HG03175 (cell line): ENCODE measurements around the gene GNAQ.

Experiments used
- ATAC-seq: cut with Tn5 transposase; IDR thresholded peaks from one replicate; pipeline ENCODE4 v1.9.1; 2021; ENCODE audit warnings: mild to moderate bottlenecking, moderate library complexity; ENCODE audit not compliant: unreplicated experiment

Gene GNAQ

GRCh38 chr9:77910194-77910621 is 121.4 kb downstream of the GNAQ start:
- ATAC-seq, result no peak

DNA sequence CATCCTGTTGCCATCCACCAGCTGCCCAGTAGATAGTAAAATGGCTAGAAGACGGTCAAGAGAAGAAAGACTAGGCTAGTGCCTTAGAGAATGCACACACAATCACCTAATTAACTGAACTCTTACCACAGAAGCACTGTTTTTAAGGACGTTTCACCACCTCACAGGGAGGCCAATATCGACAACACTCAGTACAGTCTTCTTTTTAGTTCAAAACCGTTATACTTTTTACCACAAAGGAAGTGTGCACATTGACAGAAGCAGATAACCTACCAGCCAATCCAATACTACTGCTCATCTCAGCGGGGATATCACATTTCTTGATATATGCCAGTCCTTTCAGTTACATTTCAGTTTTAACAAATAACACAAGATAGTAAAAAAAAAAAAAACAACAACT is 122.3 kb downstream of the GNAQ start:
- ATAC-seq, result no peak

DNA sequence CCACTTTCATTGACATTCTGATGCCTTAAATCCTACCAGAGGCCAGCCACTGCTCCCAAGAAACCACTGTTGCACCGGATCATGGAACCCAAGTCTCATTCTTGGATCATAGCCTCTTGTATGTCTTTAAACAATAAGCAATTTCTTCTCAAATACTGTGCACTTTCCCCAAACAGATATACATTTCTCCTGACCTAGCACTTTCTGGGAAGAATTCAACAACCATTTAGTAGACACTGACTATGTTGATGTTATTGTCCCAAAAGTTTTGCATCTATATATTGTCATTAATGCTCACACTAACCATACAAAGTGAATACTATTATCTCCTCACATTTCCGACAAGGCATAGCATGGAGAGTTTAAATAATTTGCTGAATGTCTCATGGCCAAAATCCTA is 123.3 kb downstream of the GNAQ start:
- no peak for ATAC-seq

GRCh38 chr9:77907585-77907984 is 124.0 kb downstream of the GNAQ start:
- no peak for ATAC-seq

DNA sequence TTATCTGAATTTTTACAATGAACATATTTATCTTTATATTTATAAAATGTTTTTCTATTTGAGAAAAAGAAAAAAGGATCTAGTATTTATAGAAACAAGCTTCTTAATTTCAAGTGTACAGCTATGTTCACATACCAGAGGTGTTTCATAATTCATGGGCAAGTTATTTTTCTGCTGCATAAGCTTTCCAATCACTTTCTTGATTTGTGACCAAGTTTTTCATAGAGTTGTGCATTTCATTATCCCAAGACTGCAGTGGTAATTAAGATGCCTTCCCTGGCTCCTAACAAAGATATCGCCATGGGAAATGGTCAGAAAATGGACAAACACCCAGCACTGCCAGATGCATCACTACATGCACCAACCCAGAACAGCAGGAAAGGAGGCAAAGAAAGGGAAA is 124.6 kb downstream of the GNAQ start:
- no peak for ATAC-seq

GRCh38 chr9:77903666-77904285 is 127.8 kb downstream of the GNAQ start:
- ATAC-seq, result no peak

GRCh38 chr9:77901771-77902170 is 129.8 kb downstream of the GNAQ start:
- no peak for ATAC-seq

DNA sequence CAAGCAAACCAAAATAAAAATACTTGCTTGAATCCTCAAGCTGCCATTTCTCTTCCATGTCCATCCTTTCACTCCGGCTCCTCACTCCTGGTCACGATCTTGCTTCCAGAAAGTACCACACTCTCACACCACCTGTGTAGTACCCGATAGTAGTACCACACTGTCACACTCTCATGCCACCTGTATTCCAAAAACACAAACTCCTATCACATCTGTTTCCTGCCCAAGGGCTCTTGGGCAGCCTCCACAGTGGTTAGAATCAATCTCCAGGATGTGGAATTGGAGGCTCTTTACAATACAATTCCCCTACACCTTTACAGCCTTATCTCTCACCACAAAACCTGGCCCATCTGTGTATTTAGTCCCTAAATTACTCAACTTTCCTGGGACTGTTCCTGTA is 130.6 kb downstream of the GNAQ start:
- no peak for ATAC-seq

DNA sequence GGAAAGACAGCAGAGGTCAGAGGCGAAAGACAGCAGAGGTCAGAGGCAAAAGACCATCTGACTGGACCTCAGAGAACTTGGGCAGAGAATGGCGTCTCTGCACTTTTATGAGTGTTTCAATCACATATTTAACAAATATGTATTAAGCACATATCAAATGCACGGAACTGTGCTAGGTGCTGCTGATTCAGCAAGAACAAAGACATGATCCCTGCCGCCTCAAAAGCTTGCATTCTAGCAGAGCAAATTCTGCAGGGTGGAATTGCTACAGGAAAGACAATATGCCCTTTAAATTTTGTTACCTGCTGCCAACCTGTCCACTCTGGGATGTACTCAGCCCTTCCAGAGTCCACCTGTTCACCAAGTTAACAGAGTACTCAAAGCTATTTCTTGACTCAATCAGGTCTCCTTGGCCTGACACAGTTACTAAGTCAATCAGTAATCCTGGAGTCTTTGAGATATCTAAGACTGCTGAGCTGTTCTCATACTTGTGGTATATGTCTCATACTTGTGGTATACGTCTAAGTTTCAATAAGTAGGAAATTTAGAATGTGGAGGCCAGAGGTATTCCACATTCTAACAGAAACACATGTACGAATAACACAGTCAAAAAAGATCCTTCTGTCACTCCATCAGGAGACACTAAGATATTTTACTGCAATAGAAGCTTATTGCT is 131.8 kb downstream of the GNAQ start:
- no peak for ATAC-seq

GRCh38 chr9:77898864-77899263 is 132.7 kb downstream of the GNAQ start:
- ATAC-seq, result no peak

- no peak for ATAC-seq
These were observed 134.5 kb downstream of the GNAQ start for GRCh38 chr9:77896938-77897667.

DNA sequence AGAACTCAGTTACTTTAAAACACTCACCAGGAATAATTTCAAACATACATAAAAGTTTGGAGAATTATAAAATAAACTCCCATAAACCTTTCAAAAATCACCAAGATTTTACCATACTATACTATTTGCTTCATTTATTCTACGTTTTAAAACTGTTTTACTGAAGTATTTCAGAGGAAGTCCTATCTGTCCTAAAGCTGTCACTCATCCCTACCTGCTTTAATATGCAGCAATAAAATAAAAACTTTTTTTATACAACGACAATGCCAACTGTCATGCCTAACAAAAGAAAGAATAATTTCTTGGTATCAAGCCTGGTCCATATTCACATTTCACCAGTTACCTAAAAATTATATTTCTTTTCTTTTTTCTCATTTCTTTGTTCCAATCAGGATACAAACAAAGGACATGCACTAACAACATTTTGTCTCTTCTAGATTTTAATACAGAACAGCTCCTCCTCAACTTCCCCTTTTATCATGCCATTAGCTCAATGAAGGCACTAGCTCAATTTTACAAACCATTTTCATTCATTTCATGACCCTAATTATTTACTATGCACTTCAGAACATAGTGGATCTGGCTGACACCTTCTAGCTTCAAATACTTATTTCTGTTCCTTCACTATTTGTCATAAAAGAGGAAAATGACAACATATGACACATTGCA is 135.2 kb downstream of the GNAQ start:
- ATAC-seq, result no peak

- no peak for ATAC-seq
These were observed 137.9 kb downstream of the GNAQ start for GRCh38 chr9:77893706-77894105.

DNA sequence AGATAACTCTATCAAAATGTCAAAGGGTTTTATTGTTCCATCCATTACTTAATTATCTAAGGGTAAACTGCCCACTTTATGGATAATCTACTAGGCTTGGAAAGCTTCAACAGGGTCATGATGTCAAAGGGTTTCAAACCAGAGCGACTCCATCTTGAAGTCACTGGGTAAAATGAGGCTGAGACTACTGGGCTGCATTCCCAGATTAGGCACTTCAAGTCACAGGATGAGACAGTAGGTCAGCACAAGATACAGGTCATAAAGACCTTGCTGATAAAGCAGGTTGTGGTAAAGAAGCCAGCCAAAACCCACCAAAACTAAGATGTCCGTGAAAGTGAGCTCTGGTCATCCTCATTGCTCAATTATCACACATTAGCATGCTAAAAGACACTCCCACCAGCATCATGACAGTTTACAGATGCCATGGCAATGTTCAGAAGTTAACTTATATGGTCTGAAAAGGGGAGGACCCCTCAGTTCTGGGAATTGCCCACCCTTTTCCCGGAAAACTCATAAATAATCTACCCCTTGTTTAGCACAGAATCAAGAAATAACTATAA is 138.6 kb downstream of the GNAQ start:
- no peak for ATAC-seq

DNA sequence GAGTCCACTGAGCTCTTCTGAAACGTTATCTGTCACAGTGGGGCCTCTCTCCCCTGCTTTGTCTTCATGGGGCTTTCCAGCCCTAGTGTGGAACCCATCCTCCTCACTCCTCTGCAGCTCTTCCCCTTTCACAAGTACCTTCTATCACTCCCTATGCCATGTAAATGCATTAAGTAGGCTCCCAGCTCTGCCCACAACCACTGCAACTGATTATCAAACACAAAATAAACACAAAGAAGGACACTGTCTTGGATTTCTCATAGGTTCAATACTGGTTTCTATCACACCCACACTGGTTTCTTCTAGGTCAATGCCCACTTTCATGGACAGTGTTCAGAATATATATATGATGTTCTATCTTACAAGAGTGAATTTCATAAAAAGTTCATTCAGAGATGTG is 139.4 kb downstream of the GNAQ start:
- no peak for ATAC-seq

DNA sequence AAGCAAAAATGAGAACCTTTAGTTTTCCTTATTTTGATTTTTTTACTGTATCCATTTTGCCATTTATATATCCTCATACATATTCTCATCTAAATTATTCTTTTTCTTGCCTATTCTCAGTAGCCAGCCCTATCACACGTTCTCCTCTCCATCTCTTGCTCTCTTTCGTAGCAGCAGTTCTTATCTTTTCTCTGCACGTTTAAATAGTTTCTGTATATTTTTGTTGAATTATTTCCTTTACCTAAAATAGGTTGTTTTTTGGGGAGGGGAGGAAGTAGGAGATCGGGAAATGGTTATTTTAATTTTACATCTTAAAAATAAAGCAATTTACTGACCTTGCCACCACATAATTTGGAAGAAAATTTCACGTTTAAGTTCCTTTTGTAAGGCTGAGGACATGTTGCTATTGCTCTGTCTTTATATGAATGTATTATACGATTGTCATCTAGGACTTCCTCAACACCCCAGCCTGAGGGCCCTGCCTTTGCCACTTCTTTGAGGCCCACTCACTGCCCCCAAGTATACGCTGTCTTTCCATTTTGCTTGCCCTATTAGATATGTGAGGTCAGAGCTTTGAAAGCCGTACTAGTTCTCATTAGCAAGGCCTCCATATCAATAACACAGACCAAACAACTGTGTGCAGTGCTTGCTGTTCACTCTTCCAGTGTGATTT is 140.3 kb downstream of the GNAQ start:
- no peak for ATAC-seq

GRCh38 chr9:77887662-77888061 is 143.9 kb downstream of the GNAQ start:
- no peak for ATAC-seq

DNA sequence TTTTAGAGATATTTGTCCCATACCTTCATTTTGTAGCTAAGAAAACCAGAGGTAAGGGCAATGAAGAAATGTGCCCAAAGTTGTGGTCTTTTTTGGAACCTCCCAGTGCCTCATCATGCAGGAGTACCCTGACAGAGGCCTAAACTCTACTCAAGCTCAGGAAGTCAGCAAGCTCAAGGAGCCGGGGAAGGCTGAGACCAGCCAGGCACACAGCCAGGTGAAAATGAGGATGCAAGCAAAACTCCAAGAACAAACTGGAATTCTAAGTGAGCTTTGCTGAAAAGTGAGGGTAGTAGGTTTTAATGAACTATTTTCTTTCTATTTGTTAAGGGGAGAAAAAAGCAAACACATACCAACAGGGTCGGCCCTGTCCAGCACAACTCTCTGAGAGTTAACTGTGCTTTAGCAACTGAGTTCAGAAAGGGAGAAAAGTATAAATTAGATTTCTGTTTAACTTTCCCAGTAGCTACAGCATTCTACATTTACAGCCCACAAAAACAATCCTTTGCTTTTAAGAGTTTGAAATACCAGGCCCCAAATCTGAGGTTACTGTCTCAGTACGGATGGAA is 146.4 kb downstream of the GNAQ start:
- no peak for ATAC-seq

GRCh38 chr9:77883846-77884771 is 147.5 kb downstream of the GNAQ start:
- ATAC-seq, result no peak
